Naive thymus-derived CD4-positive, alpha-beta T cell (primary cell): ENCODE results near the gene LPP. TPM values are rescaled to one million over a fixed set of nuclear protein-coding genes. Genes with fewer than 3 reads are reported as not detected.

Source experiments
- ATAC-seq: fragments of 150-1000 bp; cut with Tn5 transposase; 2 replicates; pipeline ENCODE4 v1.10.0; 2021; ENCODE audit warnings: mild to moderate bottlenecking, moderate library complexity
- CTCF ChIA-PET: fragments of 350-600 bp; sonication (Branson Sonifier 250); formaldehyde crosslinking; loops from one replicate; lab custom pipeline; 2021; ENCODE audit warnings: antibody characterized with exemption; lab: Charles Lee
- POLR2A ChIA-PET: fragments of 350-600 bp; sonication (Branson Sonifier 250); formaldehyde crosslinking; loops from one replicate; lab custom pipeline; 2021; ENCODE audit warnings: antibody characterized with exemption, inconsistent platforms; lab: Charles Lee
- DNase-seq, 9 donors: peaks; one replicate each; pipeline versions ENCODE4 v3.0.0 to v3.0.0-alpha.2; 2020 to 2022; ENCODE audit warnings: mixed read lengths in 1 of 9
- H3K27ac ChIP-seq: one replicate; pipeline ENCODE4 v1.7.0; 2013; ENCODE audit warnings: mild to moderate bottlenecking, low read depth, low read length, moderate library complexity
- H3K27me3 ChIP-seq, 2 donors: one replicate each; pipeline ENCODE4 v1.7.0; 2013; ENCODE audit warnings: low read length in 2 of 2, mild to moderate bottlenecking in 2 of 2, moderate library complexity in 2 of 2; ENCODE audit not compliant: control insufficient read depth in 2 of 2, insufficient read depth in 2 of 2
- H3K36me3 ChIP-seq, 3 experiments: 1 replicate in 2 of 3; 2 replicates in 1 of 3; pipeline ENCODE4 v1.7.0; 2013; ENCODE audit warnings: low read length in 3 of 3, mild to moderate bottlenecking in 3 of 3, moderate library complexity in 1 of 3; ENCODE audit not compliant: insufficient read depth in 3 of 3, control insufficient read depth in 2 of 3
- H3K4me1 ChIP-seq, 2 donors: one replicate each; pipeline ENCODE4 v1.7.0; 2013; ENCODE audit warnings: low read length in 2 of 2, mild to moderate bottlenecking in 2 of 2, moderate library complexity in 1 of 2; ENCODE audit not compliant: control insufficient read depth in 2 of 2, insufficient read depth in 2 of 2
- H3K4me3 ChIP-seq: 2 replicates; pipeline ENCODE4 v1.7.0; 2013; ENCODE audit warnings: mild to moderate bottlenecking, low read length
- H3K9me3 ChIP-seq, 3 experiments: 1 replicate in 2 of 3; 2 replicates in 1 of 3; pipeline ENCODE4 v1.7.0; 2013; ENCODE audit warnings: low read length in 3 of 3; ENCODE audit not compliant: control insufficient read depth in 2 of 3
- H3K27ac Mint-ChIP-seq, 9 donors: one replicate each; pipeline ENCODE4 v1.8.0; 2020 to 2022; ENCODE audit warnings: mixed read lengths in 9 of 9, mild to moderate bottlenecking in 8 of 9, moderate library complexity in 5 of 9, inconsistent platforms in 2 of 9
- H3K27me3 Mint-ChIP-seq, 5 donors: one replicate each; pipeline ENCODE4 v1.8.0; 2021 to 2022; ENCODE audit warnings: mixed read lengths in 5 of 5, mild to moderate bottlenecking in 1 of 5
- H3K36me3 Mint-ChIP-seq, 5 donors: one replicate each; pipeline ENCODE4 v1.8.0; 2020 to 2022; ENCODE audit warnings: mixed read lengths in 5 of 5, mild to moderate bottlenecking in 3 of 5, inconsistent platforms in 1 of 5
- H3K4me1 Mint-ChIP-seq, 7 donors: one replicate each; pipeline ENCODE4 v1.8.0; 2020 to 2022; ENCODE audit warnings: mixed read lengths in 7 of 7, mild to moderate bottlenecking in 3 of 7, inconsistent platforms in 1 of 7
- H3K4me3 Mint-ChIP-seq, 10 donors: one replicate each; pipeline ENCODE4 v1.8.0; 2020 to 2022; ENCODE audit warnings: mild to moderate bottlenecking in 10 of 10, mixed read lengths in 10 of 10, moderate library complexity in 6 of 10, inconsistent platforms in 2 of 10
- H3K9me3 Mint-ChIP-seq, 11 donors: one replicate each; pipeline ENCODE4 v1.8.0; 2020 to 2022; ENCODE audit warnings: mixed read lengths in 11 of 11, mild to moderate bottlenecking in 4 of 11, inconsistent platforms in 1 of 11, moderate library complexity in 1 of 11
- intact Hi-C, 2 donors: fragments of 100-400 bp; cut with micrococcal nuclease; formaldehyde crosslinking; loops; one replicate each; pipeline ENCODE4 v1.15.1; 2023
- polyA plus RNA-seq, 2 donors: library from polyadenylated mRNA; unstranded; fragments of 300-500 nt; fragmentation: Illumina TruSeq; gene quantifications; one replicate each; pipeline ENCODE4 v1.2.3, GENCODE V29; 2021
- total RNA-seq, 6 experiments: library from RNA in 5 of 6; stranded (reverse) in 5 of 6; gene quantifications; 1 replicate in 5 of 6; 2 replicates in 1 of 6; pipeline ENCODE4 v1.2.3 and lab custom pipeline; 2021 to 2026

The LPP gene
- total and polyA plus RNA-seq, 7 experiments from 2014 or later = 10.3 to 95.2 (median 19.5) TPM

GRCh38 chr3:188573291-188573940, 419.5 kb downstream of the LPP start:
- Mint-ChIP-seq H3K27me3 (no peaks in the 10 kb centered on the region), H3K36me3 (peaks cover 0 to 8% (median 0%) of the 10 kb centered on the region in 5 donors), H3K4me1 (peaks cover 0 to 13% (median 0%) of the 10 kb centered on the region in 7 donors), H3K9me3 (peaks cover 0 to 2% (median 0%) of the 10 kb centered on the region in 11 donors), H3K4me3 (no peak overlapping the region), H3K27ac (no peak overlapping the region)
- Histone ChIP-seq H3K27me3 (no peaks in the 10 kb centered on the region), H3K4me1 (no peaks in the 10 kb centered on the region), H3K4me3 (no peak overlapping the region), H3K36me3 (no peaks in the 10 kb centered on the region), H3K9me3 (no peaks in the 10 kb centered on the region), H3K27ac (no peak overlapping the region)
- CTCF ChIA-PET = no interaction called here
- POLR2A ChIA-PET = no interaction called here
- no peak for DNase-seq
- intact Hi-C loops = loop anchor here in 1 of 2 donors (10.0 kb wide), 1 partner anchor 829 kb away; the partner anchor contains the start of gene BCL6
- no peak for ATAC-seq

- Histone ChIP-seq H3K36me3 (no peaks in the 10 kb centered on the region), H3K27me3 (no peaks in the 10 kb centered on the region), H3K4me1 (no peaks in the 10 kb centered on the region), H3K9me3 (no peaks in the 10 kb centered on the region), H3K27ac (no peak overlapping the region), H3K4me3 (no peak overlapping the region)
- intact Hi-C loops = loop anchor here in 1 of 2 donors (10.0 kb wide), 1 partner anchor 829 kb away; the partner anchor contains the start of gene BCL6
- ChIA-PET POLR2A (no interaction called here), CTCF (no interaction called here)
- Mint-ChIP-seq H3K4me3 (no peak overlapping the region), H3K27me3 (no peaks in the 10 kb centered on the region), H3K27ac (no peak overlapping the region), H3K9me3 (peaks cover 0 to 2% (median 0%) of the 10 kb centered on the region in 11 donors), H3K4me1 (peaks cover 0 to 12% (median 0%) of the 10 kb centered on the region in 7 donors), H3K36me3 (peaks cover 0 to 8% (median 0%) of the 10 kb centered on the region in 5 donors)
- ATAC-seq (no peak), DNase-seq (no peak)
Observed at GRCh38 chr3:188573956-188574355, 420.0 kb downstream of the LPP start.

- Histone ChIP-seq H3K9me3 (no peaks in the 10 kb centered on the region), H3K27ac (no peak overlapping the region), H3K27me3 (no peaks in the 10 kb centered on the region), H3K36me3 (no peaks in the 10 kb centered on the region), H3K4me1 (no peaks in the 10 kb centered on the region), H3K4me3 (no peak overlapping the region)
- H3K27ac Mint-ChIP-seq = no peak overlapping the region
- intact Hi-C loops = loop anchor here in 1 of 2 donors (10.0 kb wide), 1 partner anchor 830 kb away; the partner anchor contains the start of gene BCL6
- peaks cover 0 to 13% (median 0%) of the 10 kb centered on the region in 7 donors for H3K4me1 Mint-ChIP-seq
- CTCF ChIA-PET = no interaction called here
- no peaks in the 10 kb centered on the region for H3K9me3 Mint-ChIP-seq
- H3K4me3 Mint-ChIP-seq = no peak overlapping the region
- ATAC-seq = no peak
- no peak for DNase-seq
- POLR2A ChIA-PET = interaction anchor here (0.6 kb wide), 1 partner anchor 36 kb away, joined by 3 read pairs; no protein-coding TSS in a partner anchor
- H3K36me3 Mint-ChIP-seq = peaks cover 0 to 10% (median 0%) of the 10 kb centered on the region in 5 donors
- H3K27me3 Mint-ChIP-seq = no peaks in the 10 kb centered on the region
Observed at GRCh38 chr3:188574885-188575284, 420.9 kb downstream of the LPP start.

- DNase-seq = no peak
- H3K27ac Mint-ChIP-seq = no peak overlapping the region
- no peaks in the 10 kb centered on the region for H3K9me3 ChIP-seq
- no peaks in the 10 kb centered on the region for H3K36me3 ChIP-seq
- H3K9me3 Mint-ChIP-seq = no peaks in the 10 kb centered on the region
- ATAC-seq = no peak
- H3K27ac ChIP-seq = no peak overlapping the region
- H3K4me1 Mint-ChIP-seq = peaks cover 0 to 13% (median 0%) of the 10 kb centered on the region in 7 donors
- intact Hi-C loops = loop anchor here in 1 of 2 donors (10.0 kb wide), 1 partner anchor 831 kb away; the partner anchor contains the start of gene BCL6
- ChIA-PET POLR2A (no interaction called here), CTCF (no interaction called here)
- H3K27me3 ChIP-seq = no peaks in the 10 kb centered on the region
- peaks cover 0 to 10% (median 0%) of the 10 kb centered on the region in 5 donors for H3K36me3 Mint-ChIP-seq
- no peak overlapping the region for H3K4me3 Mint-ChIP-seq
- H3K27me3 Mint-ChIP-seq = no peaks in the 10 kb centered on the region
- no peaks in the 10 kb centered on the region for H3K4me1 ChIP-seq
- H3K4me3 ChIP-seq = no peak overlapping the region
Observed at GRCh38 chr3:188575501-188575900, 421.5 kb downstream of the LPP start.

- Histone ChIP-seq H3K4me3 (no peak overlapping the region), H3K27me3 (no peaks in the 10 kb centered on the region), H3K36me3 (no peaks in the 10 kb centered on the region), H3K9me3 (no peaks in the 10 kb centered on the region), H3K27ac (no peak overlapping the region), H3K4me1 (no peaks in the 10 kb centered on the region)
- ATAC-seq (no peak), DNase-seq (no peak)
- intact Hi-C loops = loop anchor here in 1 of 2 donors (10.0 kb wide), 1 partner anchor 833 kb away; the partner anchor contains the start of gene BCL6
- Mint-ChIP-seq H3K27ac (no peak overlapping the region), H3K4me1 (peaks cover 0 to 13% (median 0%) of the 10 kb centered on the region in 7 donors), H3K36me3 (peaks cover 0 to 7% (median 0%) of the 10 kb centered on the region in 5 donors), H3K27me3 (no peaks in the 10 kb centered on the region), H3K4me3 (no peak overlapping the region), H3K9me3 (no peaks in the 10 kb centered on the region)
- ChIA-PET CTCF (no interaction called here), POLR2A (no interaction called here)
Observed at GRCh38 chr3:188577539-188577938, 423.6 kb downstream of the LPP start.

- no peak overlapping the region for H3K27ac ChIP-seq
- no peaks in the 10 kb centered on the region for H3K27me3 ChIP-seq
- Mint-ChIP-seq H3K4me1 (peaks cover 0 to 10% (median 0%) of the 10 kb centered on the region in 7 donors), H3K9me3 (no peaks in the 10 kb centered on the region), H3K27me3 (no peaks in the 10 kb centered on the region), H3K36me3 (peaks cover 0 to 7% (median 0%) of the 10 kb centered on the region in 5 donors), H3K4me3 (no peak overlapping the region), H3K27ac (no peak overlapping the region)
- no peak for ATAC-seq
- POLR2A ChIA-PET = no interaction called here
- DNase-seq = no peak
- no peaks in the 10 kb centered on the region for H3K9me3 ChIP-seq
- H3K36me3 ChIP-seq = no peaks in the 10 kb centered on the region
- no peaks in the 10 kb centered on the region for H3K4me1 ChIP-seq
- no peak overlapping the region for H3K4me3 ChIP-seq
- CTCF ChIA-PET = no interaction called here
- intact Hi-C loops = loop anchor here in 1 of 2 donors (10.0 kb wide), 1 partner anchor 834 kb away; the partner anchor contains the start of gene BCL6
Observed at GRCh38 chr3:188578576-188579363, 424.8 kb downstream of the LPP start.
